Raji (cell line): ENCODE data around the gene MRPL58.

Experiments
- POLR2A ChIP-seq: IDR thresholded peaks from 2 replicates; pipeline ENCODE4 v1.6.1; 2011; ENCODE audit warnings: low read depth, low read length, control low read depth; ENCODE audit not compliant: insufficient read depth

Gene MRPL58

GRCh38 chr17:75003957-75004355, 8.5 kb upstream of the MRPL58 start:
- TF ChIP-seq POLR2A, result no peak

GRCh38 chr17:75004371-75004770, 8.1 kb upstream of the MRPL58 start:
- no peak for TF ChIP-seq POLR2A

- TF ChIP-seq POLR2A, result no peak
These were observed 7.2 kb upstream of the MRPL58 start for GRCh38 chr17:75005291-75005690.

GRCh38 chr17:75006653-75007052, 5.8 kb upstream of the MRPL58 start:
- no peak for TF ChIP-seq POLR2A

GRCh38 chr17:75008373-75008772, 4.1 kb upstream of the MRPL58 start:
- TF ChIP-seq POLR2A, result no peak

- TF ChIP-seq POLR2A, result no peak
These were observed 3.2 kb upstream of the MRPL58 start for GRCh38 chr17:75009139-75009724.

GRCh38 chr17:75010683-75011400, 1.6 kb upstream of the MRPL58 start:
- no peak for TF ChIP-seq POLR2A

- TF ChIP-seq POLR2A, result no peak
These were observed 922 bp upstream of the MRPL58 start for GRCh38 chr17:75011401-75012095.

GRCh38 chr17:75012096-75012345, 449 bp upstream of the MRPL58 start:
- no peak for TF ChIP-seq POLR2A

GRCh38 chr17:75013092-75013559, 656 bp downstream of the MRPL58 start:
- TF ChIP-seq POLR2A, result no peak

- TF ChIP-seq POLR2A, result no peak
These were observed 6.7 kb downstream of the MRPL58 start for GRCh38 chr17:75019146-75019545.

- no peak for TF ChIP-seq POLR2A
These were observed 7.2 kb downstream of the MRPL58 start for GRCh38 chr17:75019710-75020109.

GRCh38 chr17:75020331-75021110, 8.1 kb downstream of the MRPL58 start:
- no peak for TF ChIP-seq POLR2A

GRCh38 chr17:75024686-75025397, 12.4 kb downstream of the MRPL58 start:
- no peak for TF ChIP-seq POLR2A

- no peak for TF ChIP-seq POLR2A
These were observed 17.7 kb downstream of the MRPL58 start for GRCh38 chr17:75030161-75030560.
